Measurements from ENCODE around the gene SPSB4.
A peak's percentile ranks its signal among the peaks of the same experiment; 100 is the strongest.

Gene SPSB4

DNA sequence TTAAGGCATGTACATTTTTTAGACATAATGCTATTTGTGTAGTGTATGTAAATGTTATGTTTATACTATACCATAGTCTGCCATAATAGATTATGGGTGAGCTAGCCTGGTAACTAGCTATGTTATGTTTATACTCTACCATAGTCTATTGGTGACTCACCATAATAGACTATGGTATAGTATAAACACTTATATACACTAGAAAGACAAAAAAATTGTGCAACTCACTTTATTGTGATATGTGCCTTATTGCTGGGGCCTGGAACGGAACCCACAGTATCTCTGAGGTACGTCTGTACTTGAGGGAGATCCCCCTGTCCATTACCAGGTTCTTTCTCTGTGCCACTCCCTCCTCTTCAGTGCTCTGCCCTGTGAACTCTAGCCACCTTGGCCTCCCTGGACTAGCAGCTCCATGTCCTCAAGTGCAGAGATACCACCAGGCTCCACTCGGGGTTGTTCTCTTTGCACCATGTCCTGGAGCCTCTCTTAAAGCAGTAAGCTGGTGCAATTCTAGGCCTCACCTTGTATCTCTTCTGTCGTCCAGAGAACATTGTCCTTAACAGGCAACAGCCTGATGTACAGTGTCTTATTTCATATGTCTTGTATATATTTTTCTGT lies 119.6 kb downstream of the SPSB4 start:
- DNase-seq, result no peak

DNA sequence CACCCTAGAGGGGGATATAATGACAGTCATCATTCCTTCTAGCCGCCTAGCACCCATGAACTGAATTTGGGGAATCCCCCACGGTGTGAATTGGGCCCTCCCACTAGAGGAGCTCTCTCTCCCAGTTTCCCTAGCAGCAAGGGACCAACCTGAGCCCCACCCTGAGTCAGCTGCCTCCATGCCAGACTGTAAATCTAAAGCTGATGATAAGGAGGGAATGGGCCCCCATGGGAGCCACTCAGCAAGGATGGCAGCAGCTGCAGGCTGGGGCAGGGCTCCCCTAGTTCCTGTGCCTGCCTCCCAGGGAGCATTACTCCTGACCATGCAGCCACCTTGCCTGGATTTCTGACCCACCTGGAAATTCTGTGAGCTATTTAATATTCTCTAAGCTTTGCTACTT lies 123.5 kb downstream of the SPSB4 start:
- DNase-seq, result no peak

DNA sequence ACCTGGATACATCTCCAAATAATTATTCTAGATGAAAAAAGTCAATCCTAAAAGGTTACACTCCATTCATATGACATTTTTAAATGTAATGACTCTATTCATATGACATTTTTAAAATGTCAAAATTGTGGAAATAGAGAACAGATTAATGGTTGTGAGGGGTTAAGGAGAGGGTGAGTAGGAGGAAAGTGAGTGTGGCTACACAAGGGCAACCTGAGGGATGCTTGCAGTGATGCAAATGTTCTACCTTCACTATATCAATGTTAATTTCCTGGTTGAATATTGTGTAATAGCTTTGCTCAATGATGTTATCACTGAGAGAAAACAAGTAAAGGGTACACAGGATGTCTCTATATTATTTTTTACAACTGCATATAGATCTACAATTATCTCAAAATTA lies 125.6 kb downstream of the SPSB4 start:
- DNase-seq, result no peak

DNA sequence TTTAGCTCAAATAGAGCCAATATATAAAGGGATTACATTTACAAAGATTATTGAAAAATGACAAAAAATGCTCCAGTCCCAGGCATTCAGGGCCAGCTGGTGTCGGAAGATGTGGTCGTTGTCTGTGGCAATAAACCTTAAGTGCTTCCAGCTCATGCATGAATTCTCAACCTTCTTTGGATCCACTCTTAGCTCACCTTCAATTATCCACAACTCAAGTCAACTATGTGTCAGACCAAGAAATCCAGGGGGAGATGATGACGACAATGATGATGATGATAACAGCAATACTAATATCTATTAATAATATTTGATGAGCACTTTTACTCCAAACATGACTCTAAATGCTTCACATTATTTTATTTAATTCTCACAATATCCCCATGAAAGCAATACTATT lies 126.9 kb downstream of the SPSB4 start:
- DNase-seq, result no peak

DNA sequence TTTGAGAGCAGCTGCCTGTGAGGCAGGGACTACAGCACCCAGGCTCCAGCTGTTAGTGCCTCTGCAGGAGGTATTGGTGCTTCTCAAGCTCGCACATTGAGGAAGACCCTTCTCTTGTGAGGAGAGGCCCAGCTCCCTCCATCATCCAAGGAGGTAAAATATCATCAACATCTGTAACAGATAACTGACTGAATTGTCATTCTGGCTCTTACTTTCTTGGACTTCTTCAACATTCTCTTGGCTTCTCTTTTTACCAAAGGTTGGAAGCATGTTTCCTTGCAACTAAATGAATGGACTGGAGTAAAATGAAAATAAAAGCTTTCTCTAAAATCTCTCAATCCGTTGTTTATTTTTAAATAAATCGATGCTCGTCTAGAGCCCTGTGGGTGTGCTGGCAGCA lies 127.4 kb downstream of the SPSB4 start:
- DNase-seq, result no peak

DNA sequence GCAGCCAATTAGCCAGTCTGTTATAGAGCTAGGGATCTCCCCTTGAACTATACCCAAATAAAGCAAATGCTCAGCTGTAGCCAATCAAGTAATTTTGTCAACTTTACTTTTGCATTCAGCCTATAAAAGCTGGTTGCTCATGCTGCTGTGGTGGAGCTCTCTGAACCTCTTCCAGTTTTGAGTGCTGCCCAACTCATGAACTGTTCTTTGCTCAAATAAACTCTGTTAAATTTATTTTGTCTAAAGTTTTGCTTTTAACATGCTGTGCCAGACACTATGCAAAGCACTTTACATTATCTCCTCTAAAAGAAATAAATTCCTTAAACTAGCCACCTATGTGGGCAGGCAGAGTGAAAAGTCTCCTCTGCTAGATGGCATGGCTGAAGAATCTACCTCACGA lies 128.8 kb downstream of the SPSB4 start:
- DNase-seq, result no peak

DNA sequence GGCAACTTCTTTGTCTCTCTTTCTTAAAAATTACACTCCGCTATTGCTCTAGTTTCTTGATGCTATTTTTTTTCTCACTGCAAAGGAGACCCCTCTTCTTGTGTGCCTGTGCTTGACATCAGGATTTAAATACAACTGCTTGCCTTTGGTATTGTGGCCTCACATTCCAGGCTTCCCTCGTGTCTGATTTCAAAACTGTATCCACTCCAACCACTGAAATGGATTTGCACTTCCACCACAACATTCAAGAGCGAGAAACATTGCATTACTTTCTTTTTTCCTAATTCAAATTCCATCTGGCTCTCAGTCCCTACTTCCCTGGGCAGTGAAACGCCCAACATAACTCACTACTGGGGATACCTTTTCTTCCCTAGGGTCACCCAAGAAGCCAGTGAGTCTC lies 130.0 kb downstream of the SPSB4 start:
- DNase-seq, result no peak

DNA sequence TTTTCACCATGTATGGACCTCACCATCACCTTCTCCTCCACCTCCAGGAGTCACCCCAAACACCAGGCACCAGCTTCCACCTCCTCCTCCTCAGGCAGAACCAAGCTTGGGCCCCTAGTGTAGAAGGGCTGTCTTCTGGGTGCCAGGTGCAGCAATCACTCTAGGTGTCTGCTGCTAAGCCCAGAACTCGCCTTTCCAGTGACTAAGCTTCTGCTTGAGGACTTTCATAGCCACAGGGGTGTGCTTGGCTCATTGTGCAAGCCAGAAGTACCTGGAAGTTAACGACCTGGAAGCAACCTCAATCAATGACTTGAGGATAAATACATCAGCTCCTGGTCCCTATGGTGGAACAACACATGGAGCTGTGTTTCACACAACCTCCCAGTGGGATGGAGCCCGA lies 130.7 kb downstream of the SPSB4 start:
- DNase-seq, result no peak

DNA sequence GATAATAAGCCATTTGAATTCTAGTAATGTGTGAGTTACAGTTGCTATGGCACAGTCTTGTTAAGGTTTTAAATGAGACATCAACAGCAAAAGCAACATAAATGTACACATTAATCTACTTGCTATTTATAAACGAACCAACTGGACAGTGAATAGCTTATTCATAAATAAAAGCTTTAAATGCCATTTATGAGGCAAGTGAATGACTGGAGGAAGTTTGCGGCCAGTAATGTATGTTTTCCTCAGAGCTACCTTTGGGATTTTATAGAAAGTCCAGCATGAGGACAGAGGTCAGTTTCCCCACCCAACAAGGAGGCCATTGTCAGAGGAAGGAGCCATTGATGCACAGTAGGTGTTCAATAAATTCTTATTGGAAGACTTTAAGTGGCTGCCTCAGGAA lies 132.5 kb downstream of the SPSB4 start:
- no peak for DNase-seq

DNA sequence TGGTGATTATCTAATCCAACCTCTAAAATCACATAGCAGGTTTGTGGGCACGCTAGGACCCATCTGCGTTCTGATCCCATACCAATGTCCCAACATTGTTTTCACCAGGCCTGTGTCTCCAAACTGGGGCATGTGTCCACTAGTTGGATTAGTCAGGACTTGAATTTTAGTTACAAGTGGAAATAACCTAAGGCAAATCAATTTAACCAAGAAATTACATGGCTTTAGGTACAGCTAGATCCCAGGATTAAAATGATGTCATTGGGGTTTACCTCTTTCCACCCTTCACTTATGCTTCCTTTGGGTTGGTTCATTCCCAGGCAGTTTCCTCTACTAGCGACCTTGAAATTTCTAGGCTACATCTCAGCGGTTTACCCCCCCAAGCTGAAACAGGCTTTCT lies 133.3 kb downstream of the SPSB4 start:
- no peak for DNase-seq

DNA sequence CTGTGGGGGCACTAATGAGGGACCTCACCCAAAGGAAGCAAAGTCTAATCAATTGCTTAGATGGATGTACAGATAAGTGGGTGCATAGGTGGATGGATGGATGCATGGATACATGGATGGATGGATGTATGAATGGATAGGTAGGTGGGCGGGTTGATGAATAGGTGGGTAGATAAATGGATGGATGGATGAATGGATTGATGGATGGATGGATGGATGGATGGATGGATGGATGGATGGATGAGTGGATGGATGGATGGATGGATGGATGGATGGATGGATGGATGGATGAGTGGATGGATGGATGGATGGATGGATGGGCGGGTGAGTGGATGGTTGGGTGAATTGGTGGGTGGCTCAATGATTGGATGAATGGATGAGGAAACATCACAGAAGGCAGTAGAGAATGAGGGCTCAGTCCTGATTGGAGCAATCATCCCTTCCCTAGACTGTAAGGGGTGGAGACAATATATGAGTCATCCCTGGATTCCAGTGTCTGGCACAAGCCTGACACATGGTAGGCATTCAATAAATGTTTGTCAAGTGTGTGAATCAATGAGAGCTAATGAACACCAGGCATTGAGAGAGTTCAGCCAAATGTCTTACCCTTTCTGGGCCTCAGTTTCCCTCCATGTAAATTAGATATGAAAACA lies 140.1 kb downstream of the SPSB4 start:
- DNase-seq, result no peak

DNA sequence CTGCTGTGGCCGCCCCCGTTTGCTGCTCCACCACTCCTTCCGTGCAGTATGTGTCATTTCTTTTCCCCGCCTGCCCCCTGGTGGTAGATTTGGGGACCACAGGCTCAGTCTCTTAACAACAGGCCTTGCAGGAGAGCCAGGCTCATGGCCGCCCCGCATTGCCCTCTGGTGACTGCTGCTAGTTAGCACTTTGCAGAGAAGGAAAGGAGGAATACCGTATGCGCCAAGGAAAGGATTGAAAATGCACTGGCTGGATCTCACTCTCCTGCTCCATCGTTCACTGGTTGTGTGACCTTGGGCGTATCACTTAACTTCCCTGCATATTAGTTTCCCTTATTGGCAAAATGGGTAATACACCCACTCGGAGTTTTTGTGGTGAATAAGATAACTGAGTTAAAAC lies 141.2 kb downstream of the SPSB4 start:
- peak; percentile 95 for DNase-seq

DNA sequence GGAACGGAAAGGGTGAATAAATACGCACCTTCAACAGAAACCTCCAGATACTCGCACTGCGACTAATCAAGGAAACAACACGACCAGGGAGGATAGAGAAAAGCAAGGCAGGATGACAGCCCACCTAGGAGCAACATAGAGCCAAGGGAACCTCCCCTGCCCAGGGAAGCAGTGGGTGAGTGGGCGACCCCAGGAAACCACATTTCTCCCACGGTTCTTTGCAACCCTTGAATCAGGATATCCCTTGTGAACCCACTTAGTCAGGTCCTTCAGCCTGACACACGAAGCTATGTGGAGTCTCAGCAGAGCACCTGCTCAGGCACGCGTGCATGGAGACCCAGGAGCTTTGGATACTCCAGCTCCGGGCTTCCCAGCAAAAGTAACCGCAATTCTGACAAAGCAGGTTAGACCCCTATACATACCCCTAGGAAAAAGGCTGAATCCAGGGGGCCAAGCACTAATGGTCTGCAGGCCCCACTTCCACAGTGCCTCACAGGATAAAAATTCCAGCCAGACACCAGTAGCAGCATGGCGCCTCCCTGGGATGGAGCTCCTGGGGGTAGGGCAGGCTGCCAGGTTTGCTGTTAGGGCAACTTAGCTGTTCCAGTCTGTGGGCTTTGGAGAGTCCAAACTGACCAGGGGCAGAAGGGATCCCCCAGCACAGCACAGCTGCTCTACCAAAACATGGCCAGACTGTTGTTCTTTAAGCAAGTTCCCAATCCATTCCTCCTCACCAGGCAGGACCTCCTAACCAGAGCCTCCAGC lies 142.1 kb downstream of the SPSB4 start:
- no peak for DNase-seq
